ENCODE data around the gene RASGRF2.
"Not testable (repeated sequence)": the region's sequence is repeated elsewhere in the genome, so short reads cannot be mapped to it uniquely, and the experiment has no call there.

Gene RASGRF2

DNA sequence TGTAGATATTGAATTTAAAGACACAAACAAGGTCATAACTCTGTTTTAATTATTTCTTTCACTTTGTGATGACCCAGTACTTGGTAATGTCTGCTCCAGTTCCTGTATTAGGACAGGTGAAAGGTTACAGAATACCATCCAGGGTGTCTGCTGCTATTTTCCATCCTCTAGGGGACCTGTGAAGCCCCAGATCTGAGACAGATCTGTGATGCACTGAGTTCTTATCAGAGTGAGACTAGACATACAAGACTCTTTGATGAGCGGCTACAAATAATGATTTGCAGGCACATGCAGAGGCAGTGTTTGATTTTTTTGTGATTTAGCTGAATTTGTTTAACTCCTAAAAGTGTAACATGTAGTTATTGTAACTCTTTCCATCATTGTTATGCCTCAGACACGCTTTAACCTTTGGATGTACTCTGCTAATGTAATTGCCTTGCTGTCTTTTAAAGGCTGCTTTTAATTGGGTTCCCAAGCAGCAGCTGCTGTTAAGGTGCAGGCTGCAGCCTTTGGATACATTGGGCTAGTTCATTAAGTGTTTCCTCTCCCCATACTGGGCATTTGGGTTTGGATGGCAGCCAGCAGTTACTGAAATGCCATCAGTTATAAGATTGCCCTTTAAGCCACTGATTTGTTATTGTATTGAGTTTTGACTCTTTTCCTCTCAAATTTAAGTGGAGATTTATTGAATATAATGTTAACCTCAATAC, 63.3 kb downstream of the RASGRF2 start:
- POLR2A ChIA-PET: no interaction called here
- no peak for TF ChIP-seq CTCF (IDR thresholded peaks at IDR 0.05; ENCODE audit: insufficient read depth, low read length, missing control alignments)
- CTCF ChIA-PET: no interaction called here

GRCh38 chr5:81027481-81028058, 67.4 kb downstream of the RASGRF2 start:
- CTCF ChIA-PET: no interaction called here
- POLR2A ChIA-PET: no interaction called here
- no peak for TF ChIP-seq CTCF (IDR thresholded peaks at IDR 0.05; ENCODE audit: insufficient read depth, low read length, missing control alignments)
- H3K4me3 ChIP-seq (ENCODE audit: low read depth, low read length): no peak overlapping the region
- DNase-seq (ENCODE audit: low read depth, low spot score): no peak

More for the DNA sequence above, 63.3 kb downstream of the RASGRF2 start:
- no peak overlapping the region for H3K4me3 ChIP-seq (ENCODE audit: low read depth, low read length)
- no peak for DNase-seq (ENCODE audit: low read depth, low spot score)

GRCh38 chr5:81028888-81029287, 68.7 kb downstream of the RASGRF2 start:
- DNase-seq (ENCODE audit: low read depth, low spot score); H3K4me3 ChIP-seq (ENCODE audit: low read depth, low read length); POLR2A ChIA-PET; CTCF ChIA-PET: not testable (repeated sequence)

DNA sequence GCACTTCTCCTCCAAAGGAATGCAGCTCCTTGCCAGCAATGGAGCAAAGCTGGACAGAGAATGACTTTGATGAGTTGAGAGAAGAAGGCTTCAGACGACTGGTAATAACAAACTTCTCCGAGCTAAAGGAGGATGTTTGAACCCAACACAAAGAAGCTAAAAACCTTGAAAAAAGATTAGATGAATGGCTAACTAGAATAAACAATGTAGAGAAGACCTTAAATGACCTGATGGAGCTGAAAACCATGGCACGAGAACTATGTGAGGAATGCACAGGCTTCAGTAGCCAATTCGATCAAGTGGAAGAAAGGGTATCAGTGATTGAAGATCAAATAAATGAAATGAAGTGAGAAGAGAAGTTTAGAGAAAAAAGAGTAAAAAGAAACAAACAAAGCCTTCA, 69.6 kb downstream of the RASGRF2 start:
- DNase-seq (ENCODE audit: low read depth, low spot score); H3K4me3 ChIP-seq (ENCODE audit: low read depth, low read length); POLR2A ChIA-PET; CTCF ChIA-PET: not testable (repeated sequence)

DNA sequence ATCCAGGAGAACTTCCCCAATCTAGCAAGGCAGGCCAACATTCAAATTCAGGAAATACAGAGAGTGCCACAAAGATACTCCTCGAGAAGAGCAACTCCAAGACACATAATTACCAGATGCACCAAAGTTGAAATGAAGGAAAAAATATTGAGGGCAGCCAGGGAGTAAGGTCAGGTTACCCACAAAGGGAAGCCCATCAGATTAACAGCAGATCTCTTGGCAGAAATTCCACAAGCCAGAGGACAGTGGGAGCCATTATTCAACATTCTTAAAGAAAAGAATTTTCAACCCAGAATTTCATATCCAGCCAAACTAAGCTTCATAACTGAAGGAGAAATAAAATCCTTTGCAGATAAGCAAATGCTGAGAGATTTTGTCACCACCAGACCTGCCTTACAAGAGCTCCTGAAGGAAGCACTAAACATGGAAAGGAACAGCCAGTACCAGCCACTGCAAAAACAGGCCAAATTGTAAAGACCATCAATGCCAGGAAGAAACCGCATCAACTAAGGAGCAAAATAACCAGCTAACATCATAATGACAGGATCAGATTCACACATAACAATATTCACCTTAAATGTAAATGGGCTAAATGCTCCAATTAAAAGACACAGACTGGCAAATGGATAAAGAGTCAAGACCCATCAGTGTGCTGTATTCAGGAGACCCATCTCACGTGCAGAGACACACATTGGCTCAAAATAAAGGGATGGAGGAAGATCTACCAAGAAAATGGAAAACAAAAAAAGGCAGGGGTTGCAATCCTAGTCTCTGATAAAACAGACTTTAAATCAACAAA, 70.3 kb downstream of the RASGRF2 start:
- DNase-seq (ENCODE audit: low read depth, low spot score); CTCF ChIA-PET; POLR2A ChIA-PET; H3K4me3 ChIP-seq (ENCODE audit: low read depth, low read length): not testable (repeated sequence)

DNA sequence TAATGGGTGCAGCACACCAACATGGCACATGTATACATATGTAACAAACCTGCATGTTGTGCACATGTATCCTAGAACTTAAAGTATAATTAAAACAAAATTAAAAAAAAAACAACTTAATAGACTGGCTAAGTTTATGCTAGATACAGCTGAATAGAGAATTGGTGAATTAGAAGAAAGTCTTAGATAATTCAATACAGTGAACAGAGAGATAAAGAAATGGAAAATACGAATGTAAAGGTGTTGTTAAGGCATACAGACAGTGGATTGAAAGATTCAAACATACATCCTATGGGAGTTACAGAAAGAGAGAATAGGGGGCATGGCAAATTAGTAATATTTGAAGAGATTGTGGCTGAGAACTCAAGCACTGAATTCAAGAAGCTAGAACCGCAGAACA, 75.4 kb downstream of the RASGRF2 start:
- ChIA-PET CTCF (no interaction called here), POLR2A (no interaction called here)

GRCh38 chr5:81038495-81038894, 78.3 kb downstream of the RASGRF2 start:
- CTCF ChIA-PET: no interaction called here
- TF ChIP-seq CTCF (IDR thresholded peaks at IDR 0.05; ENCODE audit: insufficient read depth, low read length, missing control alignments): no peak
- DNase-seq (ENCODE audit: low read depth, low spot score): no peak
- no peak overlapping the region for H3K4me3 ChIP-seq (ENCODE audit: low read depth, low read length)
- POLR2A ChIA-PET: no interaction called here

More for the DNA sequence above, 75.4 kb downstream of the RASGRF2 start:
- TF ChIP-seq CTCF (IDR thresholded peaks at IDR 0.05; ENCODE audit: insufficient read depth, low read length, missing control alignments): no peak
- no peak for DNase-seq (ENCODE audit: low read depth, low spot score)
- no peak overlapping the region for H3K4me3 ChIP-seq (ENCODE audit: low read depth, low read length)

Measured in AG04449 (cell line).